Medulla oblongata (tissue), 1 donor: ENCODE results near the gene ARPC4.

ENCODE experiments used
- DNase-seq: peaks from one replicate; pipeline ENCODE4 v3.0.0-alpha.2; 2015; ENCODE audit errors: extremely low spot score

The ARPC4 gene

DNA sequence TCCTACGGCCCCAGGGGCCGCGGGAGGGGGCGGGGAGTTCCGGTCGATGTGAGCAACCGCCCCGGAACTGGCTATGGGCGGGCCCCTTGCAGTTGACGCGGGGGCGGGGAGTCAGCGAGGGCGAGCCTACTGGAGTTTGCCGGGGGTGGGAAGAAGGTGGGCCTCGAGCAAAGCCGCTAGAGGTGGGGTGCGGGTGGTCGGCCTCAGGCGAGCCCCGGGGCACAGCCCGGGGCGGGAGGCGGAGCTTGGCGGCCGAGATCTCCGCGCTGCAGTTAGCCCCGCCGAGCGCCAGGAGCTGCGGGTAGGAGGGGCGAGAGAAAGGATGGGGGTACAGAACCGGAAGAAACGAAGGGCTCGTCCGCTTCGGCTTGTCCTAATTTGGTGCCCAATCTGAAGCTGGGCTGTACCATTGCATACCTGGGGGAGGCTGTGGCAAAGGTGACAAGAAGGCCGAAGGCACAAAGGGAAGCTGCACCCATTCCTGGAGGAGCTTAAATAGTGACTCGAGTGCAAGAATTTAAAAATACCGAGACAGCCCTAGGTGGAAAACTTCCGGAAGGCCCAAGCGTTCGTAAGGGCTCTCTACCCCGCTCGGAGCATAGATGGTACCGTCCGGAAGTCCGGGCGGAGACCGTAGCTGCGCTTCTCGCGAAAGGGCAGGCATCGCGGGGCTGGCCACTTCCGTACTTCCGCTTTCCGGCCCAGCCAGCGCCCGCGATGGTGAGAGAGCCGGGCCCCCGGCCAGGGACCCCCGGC lies at the start of gene ARPC4, which contains the start of gene TADA3:
Gene ARPC4 (plus strand): TSS at position 678 of the 756 bp plus-strand sequence. CDS start 40 bp downstream, at position 718.
Gene TADA3 (minus strand): TSS at position 69 of the 756 bp plus-strand sequence. CDS start 1,007 bp downstream, outside the sequence.
- peak; percentile 96 for DNase-seq

GRCh38 chr3:9743548-9743947 lies 49.3 kb upstream of the ARPC4 start:
- no peak for DNase-seq

- DNase-seq, result no peak
Measured at GRCh38 chr3:9744162-9744561, 48.7 kb upstream of the ARPC4 start.

DNA sequence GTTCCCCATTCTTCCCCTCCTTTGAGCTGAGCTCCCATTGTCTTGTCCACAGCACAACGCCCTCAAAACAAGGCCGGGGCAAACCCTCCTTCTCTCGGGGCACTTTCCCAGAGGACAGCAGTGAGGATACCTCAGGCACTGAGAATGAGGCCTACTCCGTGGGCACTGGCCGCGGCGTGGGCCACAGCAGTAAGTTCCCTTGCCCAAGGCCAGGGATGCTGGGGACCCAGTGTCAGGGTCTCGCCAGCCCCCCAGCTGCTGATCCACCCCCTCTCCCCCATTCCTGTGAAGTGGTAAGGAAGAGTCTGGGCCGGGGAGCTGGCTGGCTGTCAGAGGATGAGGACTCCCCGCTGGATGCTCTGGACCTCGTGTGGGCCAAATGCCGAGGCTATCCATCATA lies 47.4 kb upstream of the ARPC4 start:
- no peak for DNase-seq

GRCh38 chr3:9746330-9746729 lies 46.6 kb upstream of the ARPC4 start:
- no peak for DNase-seq

DNA sequence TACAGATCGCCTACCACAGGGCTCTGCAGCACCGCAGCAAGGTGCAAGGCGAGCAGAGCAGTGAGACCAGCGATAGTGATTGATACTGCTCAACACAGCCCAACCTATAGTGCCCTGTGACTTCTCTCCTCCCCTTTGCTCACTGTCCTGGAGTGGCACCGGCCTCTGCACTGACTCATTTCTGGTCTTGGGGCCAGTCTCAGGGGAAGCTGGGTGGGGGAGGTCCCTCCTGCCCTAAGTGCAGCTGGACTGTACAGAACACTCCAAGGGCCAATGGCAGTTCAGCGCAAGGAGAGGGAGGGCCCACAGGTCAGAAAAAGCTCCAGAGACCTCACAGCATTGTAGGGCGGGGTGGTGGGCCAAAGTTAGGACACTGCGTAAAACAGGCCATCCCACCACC lies 45.6 kb upstream of the ARPC4 start:
- no peak for DNase-seq

GRCh38 chr3:9748031-9748430 lies 44.9 kb upstream of the ARPC4 start:
- no peak for DNase-seq

- DNase-seq, result no peak
Measured at GRCh38 chr3:9749296-9749644, 43.6 kb upstream of the ARPC4 start.

DNA sequence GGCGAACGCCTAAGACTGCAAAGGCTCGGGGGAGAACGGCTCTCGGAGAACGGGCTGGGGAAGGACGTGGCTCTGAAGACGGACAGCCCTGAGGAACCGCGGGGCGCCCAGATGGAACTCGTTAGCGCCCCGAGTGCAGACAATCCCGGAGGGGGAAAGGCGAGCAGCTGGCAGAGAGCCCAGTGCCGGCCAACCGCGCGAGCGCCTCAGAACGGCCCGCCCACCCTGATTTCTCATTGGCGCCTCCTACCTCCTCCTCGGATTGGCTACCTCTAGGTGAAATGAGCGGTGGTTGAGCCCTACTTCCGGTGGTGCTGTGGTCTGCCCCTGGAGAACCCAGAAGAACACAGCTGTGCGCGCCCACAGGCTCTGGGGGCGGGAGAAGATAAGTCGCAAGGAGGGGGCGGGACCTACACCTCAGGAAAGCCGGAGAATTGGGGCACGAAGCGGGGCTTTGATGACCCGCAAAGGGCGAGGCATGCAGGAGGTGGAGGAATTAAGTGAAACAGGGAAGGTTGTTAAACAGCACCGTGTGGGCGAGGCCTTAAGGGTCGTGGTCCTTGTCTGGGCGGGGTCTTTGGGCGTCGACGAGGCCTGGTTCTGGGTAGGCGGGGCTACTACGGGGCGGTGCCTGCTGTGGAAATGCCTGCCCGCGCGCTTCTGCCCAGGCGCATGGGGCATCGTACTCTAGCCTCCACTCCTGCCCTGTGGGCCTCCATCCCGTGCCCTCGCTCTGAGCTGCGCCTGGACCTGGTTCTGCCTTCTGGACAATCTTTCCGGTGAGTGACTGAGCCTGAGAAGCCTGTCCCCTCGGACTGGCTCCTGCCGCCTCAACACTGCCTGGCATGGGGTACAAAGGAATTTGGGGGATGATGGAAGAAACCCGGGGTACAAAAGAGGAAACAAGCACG lies 43.0 kb upstream of the ARPC4 start, which contains the start of gene OGG1:
Gene OGG1 (plus strand): TSS at position 308 of the 911 bp plus-strand sequence. CDS start 335 bp downstream, at position 643.
- peak; percentile 98 for DNase-seq

- DNase-seq, result no peak
Measured at GRCh38 chr3:9750556-9751411, 42.1 kb upstream of the ARPC4 start.

GRCh38 chr3:9754678-9755077 lies 38.2 kb upstream of the ARPC4 start:
- no peak for DNase-seq

DNA sequence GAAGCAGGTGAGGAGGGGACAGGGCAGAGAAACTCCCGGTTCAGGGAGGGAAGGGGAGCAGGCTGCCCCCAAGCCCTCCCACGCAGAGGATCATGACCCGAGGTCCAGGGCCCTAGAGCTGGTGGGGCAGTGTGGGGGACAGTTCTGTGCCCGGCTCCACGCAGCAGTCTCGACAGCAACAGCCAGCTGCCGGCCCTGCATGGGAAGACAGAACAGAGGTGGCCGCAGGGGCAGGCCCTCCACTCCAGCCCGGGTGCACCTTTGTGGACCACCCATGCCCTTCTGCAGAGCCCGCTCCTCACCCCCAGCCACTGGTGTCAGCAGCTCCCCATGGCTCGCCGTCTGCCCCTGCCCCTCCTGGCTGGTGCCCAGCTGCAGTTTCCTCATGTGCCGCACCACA lies 35.5 kb upstream of the ARPC4 start:
- no peak for DNase-seq

- no peak for DNase-seq
Measured at GRCh38 chr3:9760779-9761505, 31.9 kb upstream of the ARPC4 start.

DNA sequence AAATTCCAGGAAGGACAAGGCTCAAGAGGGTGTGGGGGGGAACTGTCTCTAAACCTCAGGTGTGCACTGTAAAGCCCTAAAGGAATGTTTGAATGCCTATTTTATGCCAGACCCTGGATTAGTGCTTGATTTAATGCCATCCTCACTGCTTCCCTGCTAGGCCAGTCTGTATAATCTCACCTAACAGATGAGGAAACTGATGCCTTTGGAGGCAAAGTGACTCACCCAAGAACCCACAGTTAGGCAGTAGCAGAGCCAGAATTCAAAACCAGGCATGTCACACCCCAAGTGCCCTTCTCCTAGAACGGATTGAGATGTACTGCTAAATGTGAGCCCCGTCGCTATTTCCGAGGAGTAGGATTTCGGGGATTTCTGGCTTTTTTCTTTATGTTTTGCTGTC lies 31.0 kb upstream of the ARPC4 start:
- DNase-seq, result no peak

GRCh38 chr3:9762871-9763270 lies 30.0 kb upstream of the ARPC4 start:
- DNase-seq, result no peak

- no peak for DNase-seq
Measured at GRCh38 chr3:9765865-9766264, 27.0 kb upstream of the ARPC4 start.

DNA sequence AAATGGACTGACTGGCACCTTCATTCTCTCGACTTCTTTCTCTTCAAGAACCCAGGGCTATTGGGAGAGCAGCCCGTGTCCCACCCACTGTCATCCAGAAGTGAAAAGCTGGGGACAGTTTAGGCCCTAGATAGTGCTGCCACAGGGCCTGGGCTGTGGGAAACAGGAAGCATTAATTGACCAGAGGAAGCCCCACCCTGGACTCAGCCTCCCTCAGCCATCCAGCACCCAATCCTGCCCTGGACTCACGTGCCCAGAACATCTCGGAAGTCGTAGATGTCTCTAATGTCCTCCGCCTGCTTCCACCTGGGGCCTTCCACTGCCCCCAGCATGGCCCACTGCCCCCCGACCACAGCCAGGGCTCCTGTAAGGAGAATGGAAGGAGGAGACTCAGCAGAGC lies 25.5 kb upstream of the ARPC4 start:
- no peak for DNase-seq

DNA sequence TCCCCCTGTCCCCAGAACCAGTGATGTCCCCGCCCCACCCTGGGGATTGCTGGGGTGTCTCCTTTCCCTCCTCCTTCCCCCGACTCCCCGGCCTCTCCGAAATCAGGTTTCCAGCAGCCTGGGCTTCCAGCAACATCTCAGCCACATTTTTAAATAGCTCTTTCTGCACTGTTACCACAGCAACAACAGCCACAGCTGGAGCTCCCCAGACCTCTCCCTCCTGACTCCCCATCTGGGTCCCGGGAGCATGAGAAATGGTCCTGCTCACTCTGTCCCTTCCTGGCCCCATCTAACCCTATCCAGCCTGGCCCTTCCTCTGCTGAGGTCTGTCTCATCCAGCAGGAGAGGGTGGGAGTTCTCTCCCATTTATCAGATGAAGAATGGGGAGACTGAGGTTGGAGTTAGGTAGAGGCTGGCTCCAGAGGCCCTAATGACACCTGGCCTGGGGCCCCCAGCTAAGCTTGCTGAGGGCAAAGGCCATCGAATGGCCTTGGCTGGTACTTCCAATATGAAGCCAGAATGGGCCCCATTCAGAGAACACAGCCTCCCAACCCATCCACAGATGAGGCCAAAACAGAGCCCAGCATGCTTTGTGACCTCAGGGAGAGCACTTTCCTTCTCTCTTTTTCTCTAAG lies 24.6 kb upstream of the ARPC4 start:
- DNase-seq, result no peak

GRCh38 chr3:9769012-9769411 lies 23.9 kb upstream of the ARPC4 start:
- no peak for DNase-seq

- DNase-seq, result peak; percentile 70
Measured at GRCh38 chr3:9769426-9770275, 23.2 kb upstream of the ARPC4 start, which contains the start of gene CAMK1. CAMK1 (minus strand) TSS chr3:9769947; CDS start chr3:9767749, 2,198 bp downstream.
